Ectodermal cell (in vitro differentiated cells): ENCODE data around the gene IGF1.

Experiments
- H3K27ac ChIP-seq: 2 replicates; pipeline ENCODE4 v1.7.0; 2013; ENCODE audit warnings: mild to moderate bottlenecking, low read depth, low read length; ENCODE audit not compliant: insufficient read depth, poor library complexity, severe bottlenecking
- H3K27me3 ChIP-seq: 2 replicates; pipeline ENCODE4 v1.7.0; 2013; ENCODE audit warnings: mild to moderate bottlenecking, low read length; ENCODE audit not compliant: insufficient read depth, control insufficient read depth, poor library complexity, severe bottlenecking
- H3K36me3 ChIP-seq: one replicate; pipeline ENCODE4 v1.7.0; 2013; ENCODE audit warnings: low read length; ENCODE audit not compliant: control insufficient read depth, insufficient read depth
- H3K4me1 ChIP-seq: one replicate; pipeline ENCODE4 v1.7.0; 2013; ENCODE audit warnings: low read length; ENCODE audit not compliant: control insufficient read depth, insufficient read depth
- H3K4me3 ChIP-seq: 2 replicates; pipeline ENCODE4 v1.7.0; 2013; ENCODE audit warnings: low read depth, low read length, control low read depth; ENCODE audit not compliant: insufficient read depth
- H3K9me3 ChIP-seq: 2 replicates; pipeline ENCODE4 v1.7.0; 2013; ENCODE audit warnings: mild to moderate bottlenecking, low read length, moderate library complexity; ENCODE audit not compliant: control insufficient read depth
- WGBS, 2 experiments: methylation state at CpG; one replicate each; pipeline ENCODE4 v1.1.7; 2013; ENCODE audit warnings: missing lambda C conversion rate in 2 of 2; 5-methylcytosine and 5-hydroxymethylcytosine counted together

IGF1 gene

GRCh38 chr12:102435827-102436436 is 44.4 kb downstream of the IGF1 start:
- Histone ChIP-seq H3K36me3 (no peaks in the 10 kb centered on the region), H3K4me1 (no peaks in the 10 kb centered on the region), H3K27ac (no peak overlapping the region), H3K4me3 (no peak overlapping the region), H3K9me3 (no peaks in the 10 kb centered on the region), H3K27me3 (no peaks in the 10 kb centered on the region)
- WGBS, 2 experiments = 94 to 97% methylated on average over 2 of the region's 4 CpGs

- Histone ChIP-seq H3K4me1 (no peaks in the 10 kb centered on the region), H3K4me3 (no peak overlapping the region), H3K27me3 (no peaks in the 10 kb centered on the region), H3K27ac (no peak overlapping the region), H3K36me3 (no peaks in the 10 kb centered on the region), H3K9me3 (no peaks in the 10 kb centered on the region)
- WGBS, 2 experiments = 96 to 100% methylated on average over 1 of the region's 1 CpG
Observed at GRCh38 chr12:102433304-102433703, 47.1 kb downstream of the IGF1 start.

DNA sequence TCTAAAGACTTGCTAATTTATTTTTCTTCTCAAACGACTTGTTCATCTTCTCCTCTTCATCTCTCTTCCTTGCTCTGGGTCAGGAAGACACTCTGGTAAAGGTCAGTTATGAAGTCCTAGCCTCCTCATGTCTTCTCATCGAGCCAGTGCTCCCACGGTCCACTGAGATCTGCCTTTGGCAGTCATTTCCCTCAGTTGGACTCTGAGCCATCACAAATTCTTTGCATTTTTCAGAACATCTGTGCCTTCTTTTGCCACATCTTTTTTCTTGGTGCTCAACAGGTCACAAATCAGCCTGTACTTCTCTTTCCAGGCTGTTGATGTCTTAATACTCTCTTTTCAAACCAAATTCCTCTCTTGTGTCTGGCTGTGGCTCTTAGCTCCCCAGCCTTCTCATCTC is 49.7 kb downstream of the IGF1 start:
- Histone ChIP-seq H3K9me3 (no peaks in the 10 kb centered on the region), H3K27me3 (no peaks in the 10 kb centered on the region), H3K36me3 (no peaks in the 10 kb centered on the region), H3K4me1 (no peaks in the 10 kb centered on the region), H3K27ac (no peak overlapping the region), H3K4me3 (no peak overlapping the region)
- WGBS, 2 experiments = 91 to 94% methylated on average over 3 of the region's 3 CpGs

DNA sequence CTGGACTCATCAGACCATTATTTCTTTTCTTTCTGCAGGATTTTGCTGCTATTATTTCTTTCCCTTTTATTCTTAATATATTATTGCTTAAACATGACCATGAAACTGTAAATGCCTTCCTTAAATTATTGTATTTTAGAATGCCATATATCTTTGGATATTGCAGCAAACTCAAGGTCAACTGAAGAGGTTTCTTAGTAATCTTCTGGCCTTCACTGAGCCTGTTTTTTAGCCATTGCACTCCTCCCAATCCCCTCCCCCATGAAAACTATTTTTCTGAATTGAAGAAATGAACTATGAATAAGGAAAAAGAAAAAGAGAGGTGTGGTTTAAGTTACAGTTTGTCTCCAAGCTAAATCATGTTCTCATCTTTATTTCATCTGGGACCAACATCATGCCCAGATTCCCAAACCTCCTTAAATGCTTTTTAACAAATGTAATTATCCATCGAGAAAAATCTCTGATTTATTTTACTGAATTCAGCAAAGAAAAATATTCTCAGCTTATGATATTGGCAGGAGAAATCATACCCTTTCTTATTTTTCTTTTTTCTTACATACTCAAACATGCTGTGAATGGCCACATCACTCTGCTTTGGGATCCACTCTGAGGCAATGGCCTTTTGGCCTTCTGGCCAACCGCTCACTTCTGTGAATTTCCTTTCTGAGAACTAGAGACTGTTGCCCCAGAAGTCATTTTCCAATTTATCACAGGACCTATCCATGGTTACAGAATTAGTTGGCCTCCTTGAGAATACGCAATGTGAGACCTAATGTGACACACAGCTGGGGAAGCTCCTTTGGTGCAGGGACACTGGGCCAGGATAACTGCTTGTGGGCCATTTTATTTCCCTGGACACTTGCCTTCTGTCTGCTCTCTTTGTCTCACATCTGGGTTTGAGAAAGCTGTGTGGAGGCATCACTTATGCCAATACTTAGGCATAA is 50.9 kb downstream of the IGF1 start:
- no peaks in the 10 kb centered on the region for H3K4me1 ChIP-seq
- 90 to 95% methylated on average over 3 of the region's 3 CpGs for WGBS, 2 experiments
- H3K36me3 ChIP-seq = no peaks in the 10 kb centered on the region
- no peaks in the 10 kb centered on the region for H3K27me3 ChIP-seq
- H3K9me3 ChIP-seq = no peaks in the 10 kb centered on the region
- H3K4me3 ChIP-seq = no peak overlapping the region
- H3K27ac ChIP-seq = no peak overlapping the region

DNA sequence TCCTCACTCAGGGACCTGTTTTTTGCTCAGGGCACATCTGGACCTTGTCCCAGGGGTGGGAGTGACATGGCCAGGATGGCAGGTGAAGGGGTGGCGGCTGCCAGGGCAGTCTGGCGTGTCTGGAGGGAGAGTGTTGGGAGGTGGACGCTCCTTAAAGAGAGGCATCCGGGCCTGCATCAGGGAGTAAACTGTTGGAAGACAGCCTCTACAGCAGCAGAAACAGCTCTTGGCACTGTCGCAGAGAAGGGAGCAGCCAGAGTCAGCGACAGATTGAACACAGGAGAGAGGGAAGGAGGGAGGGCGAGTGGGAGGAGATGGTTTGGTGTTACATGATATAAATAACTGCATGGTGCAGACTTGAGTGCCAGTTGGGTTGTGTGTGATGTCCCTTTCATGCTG is 52.8 kb downstream of the IGF1 start:
- 92 to 96% methylated on average over 7 of the region's 7 CpGs for WGBS, 2 experiments
- no peak overlapping the region for H3K27ac ChIP-seq
- H3K4me1 ChIP-seq = no peaks in the 10 kb centered on the region
- H3K4me3 ChIP-seq = no peak overlapping the region
- H3K9me3 ChIP-seq = no peaks in the 10 kb centered on the region
- H3K36me3 ChIP-seq = no peaks in the 10 kb centered on the region
- H3K27me3 ChIP-seq = no peaks in the 10 kb centered on the region

- no peaks in the 10 kb centered on the region for H3K9me3 ChIP-seq
- no peaks in the 10 kb centered on the region for H3K36me3 ChIP-seq
- no peaks in the 10 kb centered on the region for H3K27me3 ChIP-seq
- H3K27ac ChIP-seq = no peak overlapping the region
- no peaks in the 10 kb centered on the region for H3K4me1 ChIP-seq
- H3K4me3 ChIP-seq = no peak overlapping the region
- WGBS, 2 experiments = 83% methylated on average over 8 of the region's 8 CpGs
Observed at GRCh38 chr12:102426599-102427542, 53.5 kb downstream of the IGF1 start.

DNA sequence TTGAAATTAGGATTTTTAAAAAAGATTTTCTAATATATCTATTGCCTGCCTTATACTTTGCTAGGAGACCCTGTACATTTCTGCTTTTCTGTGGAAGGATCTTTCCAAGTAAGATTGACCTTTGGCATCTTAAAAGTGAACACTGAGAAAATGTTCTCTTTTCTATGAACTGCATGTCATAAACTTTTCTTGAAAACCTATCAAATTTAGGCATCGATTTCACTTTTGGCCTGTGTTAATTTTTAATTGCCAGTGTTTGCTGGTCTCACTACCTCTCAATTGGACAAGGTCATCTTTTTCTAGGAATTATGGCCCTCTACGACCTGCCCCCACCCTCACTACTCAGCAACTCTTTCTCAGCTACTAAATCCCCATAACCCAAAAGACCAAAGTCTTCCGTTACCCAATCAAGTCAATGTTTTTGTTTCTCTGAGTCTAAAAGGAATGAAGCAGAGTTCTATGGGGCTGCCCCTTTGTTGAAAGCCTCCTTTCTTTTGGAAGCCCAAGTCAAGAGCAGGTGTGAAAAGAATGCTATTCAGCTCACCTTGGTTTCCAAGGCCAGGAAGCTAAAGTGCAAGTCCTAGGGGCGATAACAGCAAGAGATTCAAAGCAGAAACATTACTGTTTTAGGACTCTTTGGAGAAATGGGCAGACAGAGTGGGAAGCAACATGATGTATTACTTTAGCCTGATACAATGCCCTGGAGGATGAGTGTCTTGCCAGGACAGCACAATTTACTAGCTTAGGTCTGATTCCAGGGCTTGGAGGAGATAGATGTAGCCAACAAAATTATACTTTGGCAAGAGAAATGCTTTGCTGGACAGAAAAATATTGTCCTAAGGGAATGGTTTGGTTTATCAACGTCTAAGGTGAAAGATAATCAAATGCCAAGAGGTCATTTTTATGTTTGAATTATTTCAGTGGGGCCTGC is 55.0 kb downstream of the IGF1 start:
- Histone ChIP-seq H3K27me3 (no peaks in the 10 kb centered on the region), H3K9me3 (no peaks in the 10 kb centered on the region), H3K27ac (no peak overlapping the region), H3K4me3 (no peak overlapping the region), H3K4me1 (no peaks in the 10 kb centered on the region), H3K36me3 (no peaks in the 10 kb centered on the region)
- 84 to 87% methylated on average over 5 of the region's 5 CpGs for WGBS, 2 experiments

DNA sequence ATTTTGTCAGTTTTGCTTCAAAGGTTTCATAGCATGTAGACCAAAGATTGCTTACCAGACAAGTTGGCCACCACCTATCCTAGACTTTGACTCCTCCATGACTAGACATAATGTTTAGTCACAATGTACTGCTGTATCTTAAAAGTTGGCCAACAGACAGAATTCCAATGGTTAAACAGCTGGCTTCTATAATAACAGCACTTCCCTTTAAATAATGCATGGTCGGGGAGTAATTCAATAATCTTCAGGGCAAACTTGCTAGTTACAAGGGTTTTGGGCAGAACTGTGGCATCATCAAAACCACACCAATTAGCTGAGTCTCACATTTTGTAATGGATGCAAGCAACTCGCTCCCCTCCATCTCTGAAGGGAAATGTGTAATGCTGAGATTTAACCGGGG is 56.9 kb downstream of the IGF1 start:
- 90 to 95% methylated on average over 3 of the region's 3 CpGs for WGBS, 2 experiments
- Histone ChIP-seq H3K4me1 (no peaks in the 10 kb centered on the region), H3K27ac (no peak overlapping the region), H3K27me3 (no peaks in the 10 kb centered on the region), H3K4me3 (no peak overlapping the region), H3K9me3 (no peaks in the 10 kb centered on the region), H3K36me3 (no peaks in the 10 kb centered on the region)

GRCh38 chr12:102421802-102422583 is 58.4 kb downstream of the IGF1 start:
- Histone ChIP-seq H3K4me3 (no peak overlapping the region), H3K27ac (no peak overlapping the region), H3K9me3 (no peaks in the 10 kb centered on the region), H3K4me1 (no peaks in the 10 kb centered on the region), H3K36me3 (no peaks in the 10 kb centered on the region), H3K27me3 (no peaks in the 10 kb centered on the region)
- WGBS, 2 experiments = 85 to 94% methylated on average over 2 to 3 of the region's 5 CpGs
